Nephron (organoid): ENCODE measurements around the gene PXT1.
A peak's percentile ranks its signal among the peaks of the same experiment; 100 is the strongest.

Experiments
- H3K27ac Mint-ChIP-seq, 3 experiments: 2 replicates each; pipeline ENCODE4 v1.8.0; 2020; ENCODE audit warnings: mixed read lengths in 3 of 3, mild to moderate bottlenecking in 2 of 3, moderate library complexity in 1 of 3
- H3K27me3 Mint-ChIP-seq: 2 replicates; pipeline ENCODE4 v1.8.0; 2021; ENCODE audit warnings: low read depth, mild to moderate bottlenecking, moderate library complexity, mixed read lengths
- H3K36me3 Mint-ChIP-seq: 2 replicates; pipeline ENCODE4 v1.8.0; 2020; ENCODE audit warnings: low read depth, mixed read lengths
- H3K4me1 Mint-ChIP-seq: 2 replicates; pipeline ENCODE4 v1.8.0; 2020; ENCODE audit warnings: mixed read lengths
- H3K4me3 Mint-ChIP-seq, 3 experiments: 2 replicates each; pipeline ENCODE4 v1.8.0; 2020; ENCODE audit warnings: mild to moderate bottlenecking in 3 of 3, mixed read lengths in 3 of 3, moderate library complexity in 2 of 3
- H3K9me3 Mint-ChIP-seq: 2 replicates; pipeline ENCODE4 v1.8.0; 2020; ENCODE audit warnings: mixed read lengths
- CTCF ChIP-seq, 3 experiments: fragments of 200-600 bp; sonication (generic); IDR thresholded peaks; one replicate each; pipeline ENCODE4 v1.5.0; 2021; ENCODE audit warnings: antibody characterized with exemption in 3 of 3; ENCODE audit not compliant: unreplicated experiment in 3 of 3

The PXT1 gene

GRCh38 chr6:36375644-36376155 lies 67.0 kb downstream of the PXT1 start:
- Mint-ChIP-seq H3K36me3 (no peaks in the 10 kb centered on the region), H3K27ac (no peak overlapping the region), H3K4me3 (no peak overlapping the region), H3K27me3 (peaks cover 16% of the 10 kb centered on the region), H3K4me1 (peaks cover 4% of the 10 kb centered on the region), H3K9me3 (no peaks in the 10 kb centered on the region)
- TF ChIP-seq CTCF (IDR thresholded peaks at IDR 0.05; ENCODE audit: unreplicated experiment in 3 of 3), result no peak

- H3K4me3 Mint-ChIP-seq, result no peak overlapping the region
- no peak overlapping the region for H3K27ac Mint-ChIP-seq
- no peak for TF ChIP-seq CTCF (IDR thresholded peaks at IDR 0.05; ENCODE audit: unreplicated experiment in 3 of 3)
- peaks cover 4% of the 10 kb centered on the region for H3K4me1 Mint-ChIP-seq
- no peaks in the 10 kb centered on the region for H3K36me3 Mint-ChIP-seq
- peaks cover 18% of the 10 kb centered on the region for H3K27me3 Mint-ChIP-seq
- no peaks in the 10 kb centered on the region for H3K9me3 Mint-ChIP-seq
Observed at GRCh38 chr6:36374972-36375371, 67.7 kb downstream of the PXT1 start.

- Mint-ChIP-seq H3K9me3 (no peaks in the 10 kb centered on the region), H3K36me3 (no peaks in the 10 kb centered on the region), H3K27ac (no peak overlapping the region), H3K27me3 (peaks cover 17% of the 10 kb centered on the region), H3K4me3 (no peak overlapping the region), H3K4me1 (peaks cover 4% of the 10 kb centered on the region)
- TF ChIP-seq CTCF (IDR thresholded peaks at IDR 0.05; ENCODE audit: unreplicated experiment in 3 of 3), result no peak
Observed at GRCh38 chr6:36374194-36374593, 68.5 kb downstream of the PXT1 start.

- no peak overlapping the region for H3K4me3 Mint-ChIP-seq
- peaks cover 14% of the 10 kb centered on the region for H3K27me3 Mint-ChIP-seq
- no peak for TF ChIP-seq CTCF (IDR thresholded peaks at IDR 0.05; ENCODE audit: unreplicated experiment in 3 of 3)
- H3K9me3 Mint-ChIP-seq, result no peaks in the 10 kb centered on the region
- no peaks in the 10 kb centered on the region for H3K36me3 Mint-ChIP-seq
- H3K27ac Mint-ChIP-seq, result no peak overlapping the region
- peaks cover 11% of the 10 kb centered on the region for H3K4me1 Mint-ChIP-seq
Observed at GRCh38 chr6:36373368-36374019, 69.2 kb downstream of the PXT1 start.

GRCh38 chr6:36372088-36372487 lies 70.6 kb downstream of the PXT1 start:
- no peaks in the 10 kb centered on the region for H3K36me3 Mint-ChIP-seq
- no peak for TF ChIP-seq CTCF (IDR thresholded peaks at IDR 0.05; ENCODE audit: unreplicated experiment in 3 of 3)

GRCh38 chr6:36371211-36371610 lies 71.4 kb downstream of the PXT1 start:
- no peak overlapping the region for H3K27ac Mint-ChIP-seq
- peaks cover 23% of the 10 kb centered on the region for H3K27me3 Mint-ChIP-seq
- H3K9me3 Mint-ChIP-seq, result no peaks in the 10 kb centered on the region
- no peak overlapping the region for H3K4me3 Mint-ChIP-seq
- H3K36me3 Mint-ChIP-seq, result no peaks in the 10 kb centered on the region
- no peak for TF ChIP-seq CTCF (IDR thresholded peaks at IDR 0.05; ENCODE audit: unreplicated experiment in 3 of 3)
- peaks cover 11% of the 10 kb centered on the region for H3K4me1 Mint-ChIP-seq

More at GRCh38 chr6:36372088-36372487, 70.6 kb downstream of the PXT1 start:
- Mint-ChIP-seq H3K9me3 (no peaks in the 10 kb centered on the region), H3K4me3 (no peak overlapping the region), H3K27me3 (peaks cover 17% of the 10 kb centered on the region), H3K4me1 (peaks cover 11% of the 10 kb centered on the region), H3K27ac (peak overlapping the region in 1 of 3 experiments; percentile 20)
